GM18870 (cell line): ENCODE measurements around the gene LPAR1.
A peak's percentile ranks its signal among the peaks of the same experiment; 100 is the strongest.
"Not testable (repeated sequence)": the region's sequence is repeated elsewhere in the genome, so short reads cannot be mapped to it uniquely, and the experiment has no call there.

Source experiments
- ATAC-seq: cut with Tn5 transposase; IDR thresholded peaks from one replicate; pipeline ENCODE4 v1.9.1; 2021; ENCODE audit warnings: moderate library complexity; ENCODE audit not compliant: unreplicated experiment

Gene LPAR1

DNA sequence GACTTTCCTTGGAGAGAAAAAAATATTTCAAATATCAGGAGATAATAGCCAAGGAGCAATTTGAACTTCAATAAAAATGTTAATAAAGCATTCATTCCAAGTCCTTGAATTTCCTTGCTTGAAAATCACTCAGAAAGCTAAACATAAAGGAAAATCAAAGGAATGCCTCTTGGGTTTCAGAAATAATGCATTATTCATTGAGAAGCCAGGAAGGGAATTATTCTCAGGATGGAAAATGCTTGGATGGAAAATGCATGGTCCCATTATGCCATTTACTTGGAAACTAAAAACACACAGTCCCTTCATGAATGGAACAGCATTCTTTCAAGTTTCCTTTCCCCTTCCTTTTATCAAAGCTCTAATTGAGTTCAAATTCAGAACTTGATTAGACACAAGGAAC is 160.9 kb downstream of the LPAR1 start:
- ATAC-seq, result no peak

DNA sequence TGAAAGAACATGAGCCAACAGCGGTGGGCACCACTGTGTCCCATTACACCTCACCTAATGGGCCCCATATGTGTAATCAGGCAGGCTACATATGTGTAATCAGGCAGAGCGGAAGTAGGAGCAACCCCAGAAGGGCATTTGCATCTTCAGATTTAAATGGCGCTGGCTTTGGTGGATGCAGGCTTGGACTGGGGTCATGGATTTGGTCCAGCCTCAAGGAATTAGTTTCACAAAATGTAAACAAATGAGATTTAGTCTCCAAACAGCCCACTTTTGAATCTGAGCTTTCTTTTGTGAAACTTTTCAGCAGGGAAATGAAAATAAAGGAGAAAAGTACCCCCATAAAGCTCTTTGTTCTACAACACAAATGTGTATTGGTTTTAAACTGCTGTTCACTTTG is 161.3 kb downstream of the LPAR1 start:
- ATAC-seq, result no peak

DNA sequence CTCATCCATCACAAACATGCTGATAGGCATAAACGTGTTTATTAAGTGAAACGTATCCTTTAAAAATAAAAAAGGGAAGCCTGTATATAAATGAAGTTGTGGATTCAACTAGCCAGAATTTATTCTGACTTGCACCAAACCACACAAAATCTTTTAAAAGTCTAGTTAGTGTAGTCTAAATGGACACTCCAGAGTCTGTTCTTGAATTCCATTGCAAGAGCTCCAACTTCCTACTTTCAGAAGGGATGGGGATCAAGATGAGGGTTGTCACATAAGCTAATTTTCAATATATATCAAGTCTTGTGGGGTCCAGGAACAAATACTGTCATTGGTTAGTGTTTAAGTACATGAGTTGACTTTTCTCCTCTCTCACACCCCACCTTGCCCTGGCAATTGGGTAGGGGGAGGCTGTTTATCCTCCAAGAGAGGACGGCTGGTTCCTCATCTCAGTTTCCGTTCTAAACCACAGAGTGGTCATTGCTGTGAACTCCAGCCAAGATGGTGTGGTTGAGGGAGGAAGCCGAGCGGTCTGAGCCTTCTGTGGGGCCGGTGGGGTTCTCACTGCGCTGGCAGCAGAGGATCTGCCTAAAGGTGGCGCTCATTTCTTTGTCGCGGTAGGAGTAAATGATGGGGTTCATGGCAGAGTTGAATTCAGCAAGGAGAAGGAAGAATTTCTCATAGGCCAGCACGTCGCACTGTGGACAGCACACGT is 163.2 kb downstream of the LPAR1 start:
- peak; percentile 76 for ATAC-seq

DNA sequence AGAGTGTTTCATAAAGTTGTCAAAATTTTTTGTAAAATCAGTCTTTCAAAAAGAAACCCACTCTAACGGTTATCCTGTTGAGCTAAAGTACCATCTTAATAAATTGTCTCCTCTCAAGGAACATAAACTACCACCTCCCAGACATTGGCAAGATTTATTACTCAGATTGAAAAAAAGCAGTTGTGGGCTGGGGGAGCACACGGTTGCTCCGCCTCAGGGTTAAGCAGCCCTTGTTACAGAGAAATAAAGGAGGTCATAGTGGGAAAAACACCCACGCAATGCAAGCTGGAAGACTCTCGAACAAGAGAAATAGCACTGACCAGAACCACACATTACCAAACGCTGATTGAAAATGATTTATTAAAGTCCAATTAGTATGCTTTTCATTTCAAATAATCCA is 165.3 kb downstream of the LPAR1 start:
- ATAC-seq, result no peak

DNA sequence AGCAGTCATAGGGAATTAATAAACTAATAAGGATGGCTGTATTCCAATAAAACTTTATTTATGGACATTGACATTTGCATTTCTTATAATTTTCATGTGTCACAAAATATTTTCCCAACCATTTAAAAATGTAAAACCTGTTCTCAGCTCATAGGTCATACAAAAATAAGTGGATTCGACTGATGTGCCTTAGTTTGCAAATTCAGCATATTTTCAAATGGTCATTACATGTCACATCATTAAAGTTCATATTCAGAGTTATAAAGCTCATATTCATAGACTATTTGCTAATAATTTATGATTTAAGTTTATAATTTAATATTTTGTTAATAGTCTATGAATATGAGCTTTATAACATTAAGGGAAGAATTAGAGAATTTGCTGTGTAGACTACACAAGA is 166.5 kb downstream of the LPAR1 start:
- no peak for ATAC-seq

DNA sequence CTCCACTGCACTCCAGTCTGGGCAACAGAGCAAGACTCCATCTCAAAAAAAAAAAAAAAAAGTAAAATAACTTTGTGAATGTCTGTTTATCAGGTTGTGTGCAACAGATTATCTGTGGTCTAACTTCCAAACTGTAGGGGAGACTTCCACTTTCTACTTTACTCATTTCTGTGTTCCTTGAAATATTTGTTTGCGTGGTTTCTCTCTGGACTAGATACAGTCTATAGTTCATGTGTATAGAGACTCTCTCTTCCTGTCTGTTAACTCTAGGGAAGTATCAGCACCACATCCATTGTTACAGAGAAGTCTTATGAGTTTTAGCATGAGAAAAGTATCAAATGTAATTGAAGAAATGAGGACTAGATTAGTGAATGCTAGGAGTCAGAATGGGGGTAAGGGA is 168.3 kb downstream of the LPAR1 start:
- no peak for ATAC-seq

DNA sequence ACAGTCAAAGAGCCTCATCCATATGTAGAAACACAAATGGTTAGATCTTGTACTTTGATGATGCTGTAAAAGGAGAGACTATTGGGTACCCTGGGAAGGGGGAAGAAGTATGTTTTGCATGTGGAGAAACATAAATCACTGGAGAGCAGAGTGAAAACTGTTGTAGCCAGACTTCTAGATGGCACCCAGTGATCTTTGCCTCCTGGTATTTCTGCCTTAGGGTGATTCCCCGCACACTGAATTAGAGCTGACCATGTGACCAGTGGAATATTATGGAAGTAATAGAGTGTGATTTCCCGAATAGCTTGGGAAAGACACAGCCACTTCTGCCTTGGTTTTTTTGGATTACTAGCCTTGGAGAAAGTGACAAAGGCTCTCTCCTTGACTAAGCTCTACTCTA is 174.3 kb downstream of the LPAR1 start:
- ATAC-seq, result no peak

DNA sequence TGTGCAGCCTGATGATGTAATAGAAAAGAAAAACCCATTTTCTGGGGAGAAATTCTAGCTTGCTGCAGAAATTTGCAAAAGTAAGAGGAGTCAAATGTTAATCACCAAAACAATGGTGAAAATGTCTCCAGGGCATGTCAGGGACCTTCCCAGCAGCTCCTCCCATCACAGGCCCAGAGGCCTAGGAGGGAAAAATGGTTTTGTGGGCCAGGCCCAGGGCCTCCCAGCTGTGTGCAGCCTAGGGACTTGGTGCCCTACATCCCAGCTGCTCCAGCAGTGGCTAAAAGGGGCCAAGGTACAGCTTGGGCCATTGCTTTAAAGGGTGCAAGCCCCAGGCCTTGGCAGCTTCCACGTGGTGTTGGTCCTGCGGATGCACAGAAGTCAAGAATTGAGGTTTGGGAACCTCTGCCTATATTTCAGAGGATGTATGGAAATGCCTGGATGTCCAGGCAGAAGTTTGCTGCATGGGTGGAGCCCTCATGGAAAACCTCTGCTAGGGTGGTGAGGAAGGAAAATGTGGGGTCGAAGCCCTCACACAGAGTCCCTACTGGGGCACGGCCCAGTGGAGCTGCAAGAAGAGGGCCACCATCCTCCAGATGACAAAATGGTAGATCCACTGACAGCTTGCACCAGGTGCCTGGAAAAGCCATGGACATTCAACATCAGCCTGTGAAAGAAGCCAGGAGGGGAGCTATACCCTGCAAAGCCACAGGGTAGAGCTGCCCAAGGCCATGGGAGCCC is 176.7 kb downstream of the LPAR1 start:
- ATAC-seq, result not testable (repeated sequence)

DNA sequence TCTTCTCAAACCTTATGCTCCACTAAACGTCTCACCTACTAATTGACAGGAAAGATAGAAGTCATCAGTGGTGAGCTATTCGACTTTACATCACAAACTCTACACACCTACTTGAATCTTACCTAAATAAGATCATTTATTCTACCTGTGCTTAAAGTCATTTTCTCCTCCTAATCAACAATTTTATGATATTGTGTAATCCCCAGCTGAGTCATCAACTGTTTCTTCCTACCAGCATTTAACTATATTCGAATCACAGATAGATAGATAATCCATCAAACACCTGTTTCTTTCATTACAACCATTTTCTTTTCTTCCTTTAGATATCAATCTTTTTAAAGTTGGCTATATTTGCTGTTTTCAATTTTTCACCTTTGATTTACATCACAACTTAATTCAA is 181.5 kb downstream of the LPAR1 start:
- ATAC-seq, result no peak

DNA sequence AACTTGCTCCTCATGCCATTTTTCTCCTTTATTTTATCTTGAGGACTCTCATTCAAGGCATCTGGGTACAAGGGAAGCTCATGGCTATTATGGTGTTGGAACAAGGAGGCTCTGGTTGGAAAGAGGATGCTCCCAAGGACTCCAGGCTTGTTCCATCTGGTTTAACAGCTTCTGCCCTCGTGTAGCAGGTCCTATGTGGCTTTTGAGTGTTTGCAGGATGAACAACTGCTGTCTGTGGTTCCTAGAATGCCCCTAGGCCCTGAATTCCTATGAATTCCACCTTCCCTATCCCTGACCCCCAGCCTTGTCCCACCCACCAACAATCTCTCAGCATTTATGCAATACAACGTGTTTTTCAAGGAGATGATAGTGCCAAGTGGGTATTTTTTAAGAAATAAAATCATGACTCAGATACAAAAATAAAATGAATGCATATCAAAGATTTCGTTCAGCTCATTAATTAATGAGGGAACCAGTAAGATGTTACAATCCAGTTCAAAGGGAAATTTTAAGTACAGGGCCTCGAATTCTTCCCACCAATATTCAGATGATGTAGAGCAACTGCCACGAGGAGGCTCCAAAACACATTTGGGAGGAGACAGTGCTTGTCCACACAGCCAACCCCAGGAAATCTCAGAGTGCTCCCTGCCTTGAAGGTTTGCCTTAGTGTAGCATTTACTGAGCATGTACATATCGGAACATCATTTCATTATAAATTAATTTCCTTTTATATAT is 187.7 kb downstream of the LPAR1 start:
- no peak for ATAC-seq

DNA sequence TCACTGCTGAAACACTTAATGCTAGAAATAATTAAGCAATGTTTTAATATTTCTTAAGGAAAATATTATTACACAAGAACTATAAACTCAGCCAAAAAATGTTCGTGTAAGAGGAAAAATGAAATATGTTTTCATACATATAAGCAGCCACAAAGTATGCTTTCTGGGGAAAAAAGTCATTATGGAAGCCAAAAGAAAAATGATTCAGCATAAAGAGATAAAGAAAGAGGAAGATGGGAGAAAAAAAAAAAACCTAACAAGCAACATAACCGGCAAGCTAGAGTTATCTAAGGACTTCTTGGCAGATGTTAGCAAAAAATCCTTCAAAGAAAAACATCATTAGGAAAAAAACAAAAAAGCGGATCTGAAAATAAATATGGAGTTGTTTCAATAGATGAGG is 190.6 kb downstream of the LPAR1 start:
- ATAC-seq, result no peak

DNA sequence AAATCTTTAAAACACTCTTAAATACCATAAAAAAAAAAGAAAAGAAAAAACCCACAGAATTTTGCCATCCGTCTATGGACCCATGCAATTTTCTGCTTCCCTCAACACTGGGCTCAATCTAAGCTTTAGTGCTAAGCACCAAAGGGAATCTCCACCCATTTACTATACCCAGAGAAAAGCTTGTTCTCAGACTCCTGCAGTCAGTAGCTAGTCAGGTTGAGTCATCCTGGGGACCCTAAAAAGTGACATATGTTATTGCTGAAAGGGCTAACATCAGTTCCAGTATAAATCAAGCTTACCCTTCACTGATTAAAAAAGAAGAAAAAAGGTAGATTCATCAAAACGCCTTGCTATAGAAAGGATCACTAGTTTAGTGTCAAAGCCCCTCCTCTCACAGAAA is 192.1 kb downstream of the LPAR1 start:
- ATAC-seq, result no peak

DNA sequence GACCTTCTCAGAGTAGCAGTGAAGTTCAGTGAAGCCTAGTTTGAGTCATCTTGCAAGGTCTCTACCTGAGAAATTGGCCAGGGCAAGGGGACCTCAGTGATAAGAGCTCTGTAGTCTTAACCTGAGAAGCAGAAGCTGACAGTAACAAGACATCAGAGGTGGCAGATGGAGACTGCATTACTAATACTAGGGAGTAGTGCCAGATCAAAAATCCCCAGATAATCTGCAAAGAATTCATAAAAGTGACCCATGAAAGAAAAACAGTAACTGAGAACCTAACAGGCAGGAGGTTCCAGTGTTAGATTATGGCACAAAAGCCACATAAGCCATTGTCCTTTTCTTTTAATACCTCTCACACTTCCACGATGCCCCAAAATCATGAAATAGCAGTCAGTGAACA is 194.1 kb downstream of the LPAR1 start:
- no peak for ATAC-seq

DNA sequence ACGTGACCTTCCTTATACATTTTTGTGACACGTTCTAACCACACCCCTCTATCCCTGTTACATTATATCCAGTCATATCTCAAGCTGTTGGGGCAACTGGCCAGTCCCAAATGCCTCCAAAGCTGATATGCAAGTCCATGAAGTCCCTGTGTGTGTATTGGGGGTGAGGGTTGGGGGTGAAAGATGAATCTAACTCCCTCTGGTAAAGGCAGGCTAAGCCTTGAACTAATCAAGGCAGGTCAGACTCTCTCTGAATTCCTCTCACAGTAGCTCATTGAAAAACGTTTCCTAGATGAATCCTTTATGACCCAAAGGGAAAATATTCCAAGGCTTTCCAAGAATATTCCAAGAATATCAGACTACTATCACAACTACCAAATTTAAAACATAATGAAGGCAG is 195.3 kb downstream of the LPAR1 start:
- ATAC-seq, result no peak

DNA sequence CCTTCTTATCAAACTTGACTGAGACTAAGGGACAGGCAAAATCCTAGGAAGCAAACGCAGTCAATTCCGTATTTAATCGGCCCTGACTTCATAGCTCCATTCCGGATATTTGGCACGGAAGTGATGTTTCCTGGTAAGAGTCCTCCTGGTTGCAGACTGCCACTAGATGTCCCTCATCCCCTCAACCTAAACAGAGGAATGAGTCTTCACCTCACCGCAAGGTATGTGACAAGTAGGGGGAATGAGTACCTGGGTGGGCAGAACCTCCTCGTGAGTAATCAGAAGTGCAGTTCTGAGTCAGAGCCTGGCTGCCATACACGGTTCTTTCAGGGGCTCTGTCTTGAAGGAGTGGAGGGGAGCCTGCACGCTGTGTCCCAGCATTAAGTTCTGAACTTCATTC is 196.1 kb downstream of the LPAR1 start:
- no peak for ATAC-seq

DNA sequence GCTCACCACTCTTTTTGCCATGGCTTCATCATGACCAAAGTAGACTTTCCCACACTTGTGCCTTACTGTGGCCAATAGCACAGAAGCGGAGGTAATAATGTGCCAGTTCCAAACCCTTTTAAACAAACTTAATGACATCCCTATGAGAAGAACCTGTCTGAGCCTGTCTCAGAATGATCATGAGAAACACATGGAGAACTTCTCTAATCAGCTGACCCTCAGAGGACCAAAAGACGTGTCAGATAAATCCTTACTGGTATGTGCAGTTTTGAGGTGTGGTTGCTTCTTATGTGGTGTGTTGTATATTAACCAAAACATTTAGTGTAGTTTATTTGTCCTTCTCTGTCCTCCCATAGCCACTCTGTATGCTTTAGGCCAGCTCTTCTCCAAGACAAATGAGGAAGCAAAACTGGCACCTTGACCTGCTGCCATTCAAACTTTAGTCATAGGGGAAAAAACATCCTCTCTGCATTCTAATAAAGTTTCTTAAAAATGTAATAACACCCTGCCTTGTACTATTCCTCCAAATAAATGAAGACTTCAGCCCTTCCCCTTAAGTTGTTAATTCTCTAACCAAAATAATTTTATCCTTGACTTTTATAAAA is 200.8 kb downstream of the LPAR1 start:
- peak; percentile 79 for ATAC-seq

DNA sequence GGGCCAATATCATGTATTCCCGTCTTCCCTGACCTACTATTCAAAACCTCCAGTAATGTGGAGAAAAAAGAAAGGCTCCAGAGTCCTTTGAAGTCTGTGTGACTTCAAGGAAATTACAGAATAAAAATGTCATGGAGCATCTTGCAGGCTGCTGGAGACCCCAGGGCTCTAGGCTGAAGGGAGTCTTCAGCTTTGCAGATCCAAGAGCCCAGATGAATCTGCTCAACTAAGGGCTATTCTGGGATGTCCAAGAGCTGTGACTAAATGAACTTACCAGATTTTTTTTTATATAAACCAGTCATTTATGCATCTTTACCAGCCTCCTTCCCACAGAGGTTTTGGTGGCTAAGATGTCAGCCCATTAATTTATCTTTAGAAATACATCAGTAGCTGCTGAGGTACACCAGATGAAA is 202.4 kb downstream of the LPAR1 start:
- no peak for ATAC-seq

DNA sequence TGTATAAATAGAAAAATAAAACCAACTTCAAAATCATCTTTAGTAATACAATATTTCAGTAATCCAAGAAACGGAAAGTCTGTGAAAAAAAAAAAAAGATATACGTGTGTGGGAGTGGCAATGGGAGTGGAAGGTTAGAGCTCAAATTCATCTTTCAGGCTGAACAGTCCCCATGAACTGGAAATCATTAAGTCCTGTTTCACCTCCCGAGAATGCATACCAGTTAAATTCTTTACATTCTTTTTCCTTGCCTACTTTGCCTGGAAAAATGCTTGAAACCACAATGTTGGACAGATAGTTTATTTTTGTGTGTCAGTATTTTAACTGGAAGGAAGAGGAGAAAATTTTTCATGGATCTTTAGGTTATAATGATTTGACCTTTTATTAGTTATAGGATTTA is 202.9 kb downstream of the LPAR1 start:
- ATAC-seq, result no peak

DNA sequence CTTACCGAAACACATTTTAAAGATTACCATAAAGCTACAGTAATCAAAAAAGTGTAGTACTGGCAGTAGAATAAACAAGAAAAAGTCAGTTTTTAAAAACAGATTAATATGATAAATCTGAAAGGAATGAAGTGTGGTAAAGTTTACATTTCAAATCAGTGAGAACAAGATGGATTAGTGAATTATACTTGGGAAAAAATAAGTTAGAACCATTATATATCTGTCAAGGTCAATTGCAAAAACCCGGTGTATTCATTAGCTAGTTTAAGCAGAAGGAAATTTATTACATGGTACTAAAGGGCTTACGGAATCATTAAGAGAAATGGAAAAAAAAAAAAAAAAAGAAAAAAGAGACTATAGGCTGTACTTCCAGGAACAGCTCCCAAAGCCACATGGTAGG is 205.3 kb downstream of the LPAR1 start:
- no peak for ATAC-seq

DNA sequence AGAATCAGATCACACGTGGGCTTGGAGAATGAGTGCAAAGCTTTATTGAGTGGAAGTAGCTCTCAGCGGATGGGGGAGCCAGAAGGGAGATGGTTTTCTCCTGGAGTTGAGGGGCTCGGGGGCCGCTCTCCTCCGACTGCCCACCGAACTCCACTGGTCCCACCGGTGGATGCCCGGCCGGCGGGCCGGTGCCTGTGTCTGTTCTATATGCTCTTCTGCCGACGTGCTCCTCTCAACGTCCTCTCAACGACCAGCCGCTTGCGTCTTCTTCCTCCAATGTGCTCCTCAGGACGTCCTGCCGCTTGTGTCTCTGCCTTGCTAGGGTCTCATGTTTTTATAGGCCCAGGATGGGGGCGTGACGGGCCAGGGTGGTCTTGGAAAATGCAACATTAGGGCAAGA is 207.8 kb downstream of the LPAR1 start:
- no peak for ATAC-seq

DNA sequence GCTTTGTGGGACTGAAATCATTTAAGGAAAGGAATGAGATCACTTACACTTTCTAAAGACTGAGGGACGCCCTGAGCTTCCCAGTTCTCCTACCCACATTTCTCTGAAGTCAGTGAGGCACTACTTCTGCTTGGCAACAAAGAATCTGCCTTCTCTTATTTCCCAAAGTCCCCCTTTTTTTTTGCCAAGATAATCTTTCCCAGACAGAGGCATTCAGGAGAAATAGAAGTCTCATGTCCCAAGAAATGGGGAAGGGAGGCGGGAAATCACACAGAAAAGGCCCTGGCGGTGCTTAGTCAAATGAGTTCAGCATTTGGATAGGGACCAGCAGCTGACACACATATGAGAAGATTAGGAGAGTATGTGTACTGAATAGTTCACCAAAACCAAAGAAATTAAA is 210.0 kb downstream of the LPAR1 start:
- ATAC-seq, result no peak

DNA sequence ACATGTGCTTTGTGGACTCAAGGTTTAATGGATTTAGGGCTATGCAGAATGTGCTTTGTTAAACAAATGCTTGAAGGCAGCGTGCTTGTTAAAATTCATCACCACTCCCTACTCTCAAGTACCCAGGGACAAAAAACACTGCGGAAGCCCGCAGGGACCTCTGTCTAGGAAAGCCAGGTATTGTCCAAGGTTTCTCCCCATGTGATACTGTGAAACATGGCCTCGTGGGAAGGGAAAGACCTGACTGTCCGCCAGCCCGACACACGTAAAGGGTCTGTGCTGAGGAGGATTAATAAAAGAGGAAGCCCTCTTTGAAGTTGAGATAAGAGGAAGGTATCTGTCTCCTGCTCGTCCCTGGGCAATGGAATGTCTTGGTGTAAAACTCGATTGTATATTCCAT is 211.9 kb downstream of the LPAR1 start:
- not testable (repeated sequence) for ATAC-seq
